Measurements from ENCODE around the gene TMX3.

DNA sequence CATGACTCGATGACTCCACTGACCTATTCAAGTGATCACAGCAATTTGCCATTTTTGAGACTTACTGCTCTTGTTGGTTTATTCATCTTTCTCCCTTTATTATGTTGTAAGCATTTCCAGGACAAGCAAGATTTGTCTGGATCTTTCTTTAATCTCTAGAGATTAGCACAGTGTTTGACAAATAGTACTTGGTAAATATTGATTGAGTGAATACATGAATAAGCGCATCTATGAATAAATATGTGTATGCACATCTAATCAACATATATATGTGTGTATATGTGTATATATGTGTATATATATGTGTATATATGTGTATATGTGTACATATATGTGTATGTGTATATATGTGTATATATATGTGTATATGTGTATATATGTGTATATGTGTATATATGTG lies 7.3 kb downstream of the TMX3 start:
- TF ChIP-seq, protein P1, sequence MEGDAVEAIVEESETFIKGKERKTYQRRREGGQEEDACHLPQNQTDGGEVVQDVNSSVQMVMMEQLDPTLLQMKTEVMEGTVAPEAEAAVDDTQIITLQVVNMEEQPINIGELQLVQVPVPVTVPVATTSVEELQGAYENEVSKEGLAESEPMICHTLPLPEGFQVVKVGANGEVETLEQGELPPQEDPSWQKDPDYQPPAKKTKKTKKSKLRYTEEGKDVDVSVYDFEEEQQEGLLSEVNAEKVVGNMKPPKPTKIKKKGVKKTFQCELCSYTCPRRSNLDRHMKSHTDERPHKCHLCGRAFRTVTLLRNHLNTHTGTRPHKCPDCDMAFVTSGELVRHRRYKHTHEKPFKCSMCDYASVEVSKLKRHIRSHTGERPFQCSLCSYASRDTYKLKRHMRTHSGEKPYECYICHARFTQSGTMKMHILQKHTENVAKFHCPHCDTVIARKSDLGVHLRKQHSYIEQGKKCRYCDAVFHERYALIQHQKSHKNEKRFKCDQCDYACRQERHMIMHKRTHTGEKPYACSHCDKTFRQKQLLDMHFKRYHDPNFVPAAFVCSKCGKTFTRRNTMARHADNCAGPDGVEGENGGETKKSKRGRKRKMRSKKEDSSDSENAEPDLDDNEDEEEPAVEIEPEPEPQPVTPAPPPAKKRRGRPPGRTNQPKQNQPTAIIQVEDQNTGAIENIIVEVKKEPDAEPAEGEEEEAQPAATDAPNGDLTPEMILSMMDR (IDR thresholded peaks at IDR 0.05): no peak
- no peak for TF ChIP-seq EZH2phosphoT487 (IDR thresholded peaks at IDR 0.05)

All from neural progenitor cell (in vitro differentiated cells).